Measurements from ENCODE around the gene NOTCH2. TPM values are rescaled to one million over a fixed set of nuclear protein-coding genes. Genes with fewer than 3 reads are reported as not detected.

The NOTCH2 gene
- polyA plus RNA-seq, 1 experiment, result 40.7 TPM

DNA sequence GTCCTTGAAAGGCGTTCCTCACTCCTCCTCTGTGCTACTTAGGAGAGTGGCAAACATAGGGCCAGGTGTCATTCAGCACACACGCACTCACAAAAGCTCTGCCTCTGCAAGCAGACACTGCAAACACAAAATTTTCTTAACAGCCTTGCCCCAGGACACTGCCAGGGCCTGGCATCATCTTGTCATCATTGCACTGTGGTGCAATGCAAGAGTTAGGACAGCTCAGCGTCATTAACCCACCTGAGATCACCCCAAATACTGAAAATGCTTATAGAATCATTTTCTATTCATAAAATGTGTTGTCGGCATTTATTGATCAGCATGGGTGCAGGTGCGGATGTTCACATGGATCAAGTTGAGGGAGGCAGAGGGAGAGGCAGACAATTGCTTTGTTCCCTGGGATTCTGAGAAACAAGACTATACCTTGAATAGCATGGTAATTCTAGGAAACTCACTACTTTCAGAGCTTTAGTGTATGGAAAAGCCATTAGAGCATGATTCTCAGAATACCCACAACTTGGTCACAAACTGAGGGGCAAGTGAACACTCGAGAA, 176.1 kb downstream of the NOTCH2 start:
- ChIA-PET CTCF (interaction anchor here (1.0 to 1.6 kb wide), 2 partner anchors 14 to 84 kb away, joined by 3 to 4 read pairs; no protein-coding TSS in a partner anchor), POLR2A (no interaction called here)
- Histone ChIP-seq H3K4me3 (ENCODE audit: low read depth, low read length) (no peak overlapping the region), H3K36me3 (ENCODE audit: control insufficient read depth, insufficient read depth, low read length) (no peaks in the 10 kb centered on the region), H3K27me3 (ENCODE audit: control insufficient read depth, insufficient read depth, low read length) (no peaks in the 10 kb centered on the region; the same call in 1 of the 2 replicates)
- TF ChIP-seq, protein P1, sequence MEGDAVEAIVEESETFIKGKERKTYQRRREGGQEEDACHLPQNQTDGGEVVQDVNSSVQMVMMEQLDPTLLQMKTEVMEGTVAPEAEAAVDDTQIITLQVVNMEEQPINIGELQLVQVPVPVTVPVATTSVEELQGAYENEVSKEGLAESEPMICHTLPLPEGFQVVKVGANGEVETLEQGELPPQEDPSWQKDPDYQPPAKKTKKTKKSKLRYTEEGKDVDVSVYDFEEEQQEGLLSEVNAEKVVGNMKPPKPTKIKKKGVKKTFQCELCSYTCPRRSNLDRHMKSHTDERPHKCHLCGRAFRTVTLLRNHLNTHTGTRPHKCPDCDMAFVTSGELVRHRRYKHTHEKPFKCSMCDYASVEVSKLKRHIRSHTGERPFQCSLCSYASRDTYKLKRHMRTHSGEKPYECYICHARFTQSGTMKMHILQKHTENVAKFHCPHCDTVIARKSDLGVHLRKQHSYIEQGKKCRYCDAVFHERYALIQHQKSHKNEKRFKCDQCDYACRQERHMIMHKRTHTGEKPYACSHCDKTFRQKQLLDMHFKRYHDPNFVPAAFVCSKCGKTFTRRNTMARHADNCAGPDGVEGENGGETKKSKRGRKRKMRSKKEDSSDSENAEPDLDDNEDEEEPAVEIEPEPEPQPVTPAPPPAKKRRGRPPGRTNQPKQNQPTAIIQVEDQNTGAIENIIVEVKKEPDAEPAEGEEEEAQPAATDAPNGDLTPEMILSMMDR (IDR thresholded peaks at IDR 0.05; ENCODE audit: insufficient read depth, low read depth, low read length), result no peak
- no peak for DNase-seq (ENCODE audit: low read depth)

DNA sequence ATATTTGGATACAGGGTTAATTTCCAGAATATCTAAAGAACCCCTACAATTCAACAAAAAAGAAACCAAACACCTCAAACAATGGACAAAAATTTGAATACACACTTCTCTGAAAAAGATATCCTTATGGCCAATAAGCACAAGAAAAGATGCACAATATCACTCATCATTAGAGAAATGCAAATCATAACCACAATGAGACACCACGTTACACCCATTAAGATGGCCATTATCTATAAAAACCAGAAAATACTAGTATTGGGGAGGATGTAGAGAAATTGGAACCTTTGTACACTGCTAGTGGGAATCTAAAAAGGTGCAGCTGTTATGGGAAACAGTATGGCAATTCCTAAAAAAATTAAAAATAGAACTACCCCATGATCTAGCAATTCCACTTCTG, 178.1 kb downstream of the NOTCH2 start:
- TF ChIP-seq, protein P1 (IDR thresholded peaks at IDR 0.05; ENCODE audit: insufficient read depth, low read depth, low read length), result no peak
- no peak for DNase-seq (ENCODE audit: low read depth)
- POLR2A ChIA-PET, result no interaction called here
- no peak overlapping the region for H3K4me3 ChIP-seq (ENCODE audit: low read depth, low read length)
- CTCF ChIA-PET, result interaction anchor here (1.1 kb wide), 1 partner anchor 8 kb away, joined by 5 read pairs; no protein-coding TSS in a partner anchor
- no peaks in the 10 kb centered on the region for H3K36me3 ChIP-seq (ENCODE audit: control insufficient read depth, insufficient read depth, low read length)
- H3K27me3 ChIP-seq (ENCODE audit: control insufficient read depth, insufficient read depth, low read length), result no peaks in the 10 kb centered on the region

DNA sequence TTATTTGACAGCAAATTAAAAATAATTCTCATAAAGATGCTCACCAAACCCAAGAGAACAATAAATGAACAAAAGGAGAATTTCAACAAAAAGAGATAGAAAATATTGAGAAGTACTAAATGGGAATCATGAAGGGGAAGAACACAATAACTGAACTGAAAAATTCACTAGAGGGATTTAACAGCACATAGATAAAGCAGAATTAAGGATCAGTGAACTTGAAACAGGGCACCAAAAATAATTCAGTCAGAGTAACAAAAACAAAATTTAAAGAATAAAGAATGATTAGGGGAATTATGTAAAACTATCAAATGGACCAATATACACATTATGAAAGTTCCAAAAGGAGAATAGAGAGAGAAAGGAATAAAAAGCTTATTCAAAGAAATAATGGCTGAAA, 181.0 kb downstream of the NOTCH2 start:
- DNase-seq (ENCODE audit: low read depth), result no peak
- CTCF ChIA-PET, result interaction anchor here (3.8 kb wide), 1 partner anchor 9 kb away, joined by 34 read pairs; the partner anchor contains the start of gene ADAM30
- H3K4me3 ChIP-seq (ENCODE audit: low read depth, low read length), result no peak overlapping the region
- H3K27me3 ChIP-seq (ENCODE audit: control insufficient read depth, insufficient read depth, low read length), result peaks cover 2% of the 10 kb centered on the region; the same call in 1 of the 2 replicates
- H3K36me3 ChIP-seq (ENCODE audit: control insufficient read depth, insufficient read depth, low read length), result no peaks in the 10 kb centered on the region
- POLR2A ChIA-PET, result no interaction called here
- TF ChIP-seq, protein P1 (IDR thresholded peaks at IDR 0.05; ENCODE audit: insufficient read depth, low read depth, low read length), result no peak

DNA sequence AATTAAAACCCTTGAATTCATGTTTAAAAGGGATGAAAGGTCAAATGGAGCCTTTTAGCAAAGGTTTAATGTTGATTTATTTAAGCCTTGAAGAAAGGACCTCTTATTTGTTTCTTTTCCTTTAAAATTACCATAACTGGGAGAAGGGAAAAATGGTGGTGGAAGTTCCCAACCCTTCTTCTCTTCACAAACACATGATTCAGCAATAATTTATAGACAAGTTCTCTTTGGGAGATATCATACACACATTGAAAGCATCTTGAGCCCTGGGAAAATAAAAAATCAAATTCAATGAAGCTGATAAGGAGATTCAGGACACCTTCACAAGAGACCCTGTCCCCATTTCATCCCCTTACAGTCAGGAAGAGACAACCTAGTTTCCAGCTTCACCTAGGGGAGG, 182.0 kb downstream of the NOTCH2 start:
- no peak for DNase-seq (ENCODE audit: low read depth)
- TF ChIP-seq, protein P1 (IDR thresholded peaks at IDR 0.05; ENCODE audit: insufficient read depth, low read depth, low read length), result no peak
- CTCF ChIA-PET, result interaction anchor here (0.7 to 6.1 kb wide), 8 partner anchors 9 to 145 kb away, joined by 3 to 34 read pairs (median 3); partner anchors contain the start of gene ADAM30
- POLR2A ChIA-PET, result no interaction called here
- Histone ChIP-seq H3K4me3 (ENCODE audit: low read depth, low read length) (no peak overlapping the region), H3K36me3 (ENCODE audit: control insufficient read depth, insufficient read depth, low read length) (no peaks in the 10 kb centered on the region), H3K27me3 (ENCODE audit: control insufficient read depth, insufficient read depth, low read length) (peaks cover 2% of the 10 kb centered on the region; the same call in 1 of the 2 replicates)

DNA sequence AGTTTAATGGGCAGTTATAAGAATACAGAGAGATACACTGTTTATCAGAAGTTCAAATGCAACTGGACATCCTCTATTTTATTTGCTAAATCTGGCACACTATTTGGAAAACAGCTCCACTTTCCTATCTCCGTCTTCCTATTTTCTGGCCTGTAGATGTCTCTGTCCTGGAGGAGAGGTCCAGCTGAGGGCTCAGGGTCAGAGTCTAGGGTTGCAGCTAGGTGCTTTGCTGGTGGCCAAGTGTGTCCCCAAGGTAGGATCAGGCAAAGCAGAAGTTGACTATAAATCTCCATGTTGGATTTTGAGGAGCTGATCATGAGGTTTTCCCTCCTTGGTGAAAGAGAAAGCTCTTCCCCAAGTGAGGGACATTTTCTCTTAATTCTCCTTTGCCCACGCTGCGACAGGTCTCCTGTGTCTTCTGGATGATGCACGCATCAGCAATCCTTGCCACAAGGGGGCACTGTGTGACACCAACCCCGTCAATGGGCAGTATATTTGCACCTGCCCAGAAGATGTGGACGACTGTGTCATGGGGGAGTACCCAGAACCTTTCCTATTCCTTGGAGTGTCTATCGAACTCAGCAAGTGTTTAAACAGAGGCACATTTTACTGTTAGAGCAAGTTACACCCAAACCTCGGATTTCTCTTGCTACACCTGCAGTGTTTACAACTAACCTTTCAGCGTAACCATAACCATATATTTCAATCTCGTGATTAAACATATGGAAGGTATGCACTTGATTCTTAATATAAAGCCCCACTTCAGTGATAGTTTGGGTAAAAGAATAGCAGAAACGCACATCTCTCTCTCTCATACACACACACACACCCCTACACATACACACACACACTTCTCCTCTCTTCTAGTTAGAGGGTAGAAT, 183.3 kb downstream of the NOTCH2 start:
- DNase-seq (ENCODE audit: low read depth), result no peak
- POLR2A ChIA-PET, result no interaction called here
- no peaks in the 10 kb centered on the region for H3K36me3 ChIP-seq (ENCODE audit: control insufficient read depth, insufficient read depth, low read length)
- TF ChIP-seq, protein P1 (IDR thresholded peaks at IDR 0.05; ENCODE audit: insufficient read depth, low read depth, low read length), result peak; percentile 78
- CTCF ChIA-PET, result interaction anchor here (0.7 to 6.1 kb wide), 14 partner anchors 8 to 144 kb away, joined by 3 to 34 read pairs (median 4); partner anchors contain the start of gene ADAM30
- no peak overlapping the region for H3K4me3 ChIP-seq (ENCODE audit: low read depth, low read length)
- peaks cover 2% of the 10 kb centered on the region; the same call in 1 of the 2 replicates for H3K27me3 ChIP-seq (ENCODE audit: control insufficient read depth, insufficient read depth, low read length)
